GM21360 (cell line): Measurements from ENCODE around the gene CD96.
"Not testable (repeated sequence)": the region's sequence is repeated elsewhere in the genome, so short reads cannot be mapped to it uniquely, and the experiment has no call there.

ENCODE experiments used
- ATAC-seq: cut with Tn5 transposase; IDR thresholded peaks from one replicate; pipeline ENCODE4 v1.9.1; 2021; ENCODE audit warnings: mild to moderate bottlenecking, moderate library complexity; ENCODE audit not compliant: unreplicated experiment

The CD96 gene

GRCh38 chr3:111668888-111669488 lies 127.0 kb downstream of the CD96 start:
- peak; percentile 61 for ATAC-seq

GRCh38 chr3:111669926-111670630 lies 128.1 kb downstream of the CD96 start:
- ATAC-seq = no peak

GRCh38 chr3:111672461-111672860 lies 130.5 kb downstream of the CD96 start:
- ATAC-seq = not testable (repeated sequence)

DNA sequence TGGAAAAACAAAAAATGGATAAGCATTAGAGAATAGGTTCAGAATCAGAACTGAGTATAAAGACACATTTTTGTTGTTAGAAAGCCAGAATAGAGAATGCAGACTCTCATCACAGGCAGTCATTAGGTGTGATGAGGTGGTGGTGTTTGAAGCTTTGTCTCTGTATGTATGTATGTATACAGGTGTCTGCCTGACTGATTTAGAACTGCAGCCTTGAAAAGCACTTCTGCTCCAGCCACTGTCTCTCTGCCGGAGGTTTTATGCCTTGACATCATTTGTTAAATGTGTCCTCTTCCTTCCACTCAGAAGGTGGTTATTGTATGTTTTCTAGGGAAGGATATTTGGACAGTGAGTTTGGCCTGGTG lies 133.8 kb downstream of the CD96 start:
- no peak for ATAC-seq

GRCh38 chr3:111676211-111677006 lies 134.4 kb downstream of the CD96 start:
- no peak for ATAC-seq

DNA sequence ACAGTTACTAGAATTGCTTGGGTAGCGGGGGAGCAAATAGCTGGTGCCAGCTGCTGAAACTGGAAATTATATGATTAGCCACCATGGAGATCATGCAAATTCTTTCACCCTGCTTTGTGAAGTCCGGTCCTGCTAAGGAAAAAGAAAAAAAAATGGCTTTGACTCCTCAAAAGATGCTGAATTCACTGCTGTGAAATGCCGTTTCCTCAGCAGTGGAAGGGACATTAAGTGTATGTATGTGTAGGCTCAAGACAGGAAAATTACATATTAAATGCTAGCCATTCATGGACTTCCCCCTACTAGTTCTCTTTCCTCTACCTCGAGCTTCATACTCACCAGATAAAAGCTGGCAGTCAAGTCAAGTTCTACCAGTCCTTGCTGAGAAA lies 135.0 kb downstream of the CD96 start:
- ATAC-seq = no peak

GRCh38 chr3:111681661-111682426 lies 139.8 kb downstream of the CD96 start:
- ATAC-seq = no peak

- ATAC-seq = no peak
Observed at GRCh38 chr3:111684640-111685039, 142.6 kb downstream of the CD96 start.

DNA sequence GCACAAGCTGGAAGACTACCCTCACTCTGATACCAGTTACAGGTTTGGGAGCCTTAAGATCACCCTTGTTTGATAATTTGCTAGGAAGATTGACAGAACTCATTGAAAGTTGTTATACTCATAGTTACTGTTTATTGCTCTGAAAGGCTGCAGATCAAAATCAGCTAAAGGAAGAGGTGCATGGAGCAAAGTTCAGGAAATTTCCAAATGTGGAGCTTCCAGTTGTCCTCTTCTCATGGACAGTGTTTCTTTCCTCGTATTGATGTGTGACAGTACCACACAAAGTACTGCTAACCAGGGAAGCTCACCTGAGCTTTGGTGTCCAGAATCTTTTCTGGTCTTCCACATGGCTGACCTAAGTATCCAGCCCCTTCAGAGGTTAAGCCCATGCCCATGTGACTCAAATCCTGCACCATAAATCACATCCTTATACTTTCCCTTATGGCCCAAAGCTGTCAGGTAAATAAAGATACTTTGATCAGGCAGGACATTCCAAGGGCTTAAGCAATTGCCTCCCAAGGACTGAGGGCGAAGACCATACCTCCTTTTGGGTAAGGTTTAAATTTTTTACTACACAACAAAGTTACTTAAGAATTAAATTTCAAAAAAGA lies 146.3 kb downstream of the CD96 start:
- no peak for ATAC-seq

DNA sequence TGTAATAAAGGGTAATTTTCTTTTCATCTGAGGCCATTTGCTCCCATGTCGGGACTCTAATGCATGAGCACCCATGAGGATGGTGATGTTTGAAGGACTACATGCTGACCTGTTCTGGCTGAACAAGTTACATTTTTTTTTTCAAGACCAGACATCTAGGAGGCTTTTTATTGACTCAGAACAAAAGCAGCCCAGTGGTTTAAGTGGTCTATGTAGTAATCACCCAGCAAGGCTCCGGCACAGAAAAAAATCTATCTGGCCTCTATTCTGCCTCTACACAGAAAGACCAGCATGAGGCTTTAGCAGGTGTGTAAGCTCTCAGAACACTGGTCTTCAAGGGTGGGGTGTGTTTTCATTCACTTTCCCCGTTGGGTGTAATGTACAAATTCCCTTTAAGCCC lies 148.2 kb downstream of the CD96 start:
- ATAC-seq = peak; percentile 93

- ATAC-seq = no peak
Observed at GRCh38 chr3:111691293-111691909, 149.4 kb downstream of the CD96 start.

DNA sequence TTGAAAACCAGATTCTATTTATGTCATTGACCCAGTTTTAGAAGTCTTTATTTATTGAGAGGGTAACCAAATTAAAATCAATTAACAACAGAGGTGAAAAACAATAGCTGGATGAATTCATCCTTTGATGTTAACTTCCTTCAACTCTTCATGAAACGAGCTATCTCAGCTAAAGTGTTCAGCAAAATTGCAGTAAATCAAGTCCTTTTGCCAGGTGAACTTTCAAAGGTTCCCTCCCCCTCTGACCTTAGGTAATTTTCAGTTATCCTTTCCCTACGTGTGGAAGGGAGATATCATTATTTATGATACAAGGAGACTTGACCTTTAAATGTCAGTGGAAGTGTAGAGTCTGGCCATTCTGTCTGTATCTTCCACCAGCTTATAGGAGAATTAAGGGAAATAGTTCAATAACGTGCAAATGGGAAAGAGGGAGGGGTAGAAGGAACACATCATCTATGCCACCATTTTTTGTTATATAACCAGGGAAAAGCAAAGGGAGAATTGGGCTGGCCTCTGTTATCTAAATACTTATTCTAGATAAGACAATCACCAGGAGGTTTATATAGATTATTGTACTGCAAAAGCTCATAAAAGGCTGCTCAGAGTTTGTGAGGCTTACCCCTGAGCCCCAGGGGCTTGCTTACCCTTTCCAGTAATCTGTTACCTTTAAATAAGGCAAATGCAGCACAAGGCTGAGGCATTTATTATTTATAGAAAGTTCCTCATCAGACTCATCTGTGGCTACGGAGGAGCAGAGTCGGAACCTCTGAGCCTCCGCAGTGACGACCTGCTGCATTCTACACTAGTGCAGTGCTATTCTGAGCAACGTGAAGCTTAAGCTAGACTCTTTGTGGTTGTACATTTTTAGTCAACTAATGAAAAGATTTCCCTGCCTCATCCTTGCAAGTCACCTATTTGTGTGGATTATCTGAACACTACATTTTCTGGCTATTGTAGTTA lies 150.9 kb downstream of the CD96 start:
- ATAC-seq = no peak

DNA sequence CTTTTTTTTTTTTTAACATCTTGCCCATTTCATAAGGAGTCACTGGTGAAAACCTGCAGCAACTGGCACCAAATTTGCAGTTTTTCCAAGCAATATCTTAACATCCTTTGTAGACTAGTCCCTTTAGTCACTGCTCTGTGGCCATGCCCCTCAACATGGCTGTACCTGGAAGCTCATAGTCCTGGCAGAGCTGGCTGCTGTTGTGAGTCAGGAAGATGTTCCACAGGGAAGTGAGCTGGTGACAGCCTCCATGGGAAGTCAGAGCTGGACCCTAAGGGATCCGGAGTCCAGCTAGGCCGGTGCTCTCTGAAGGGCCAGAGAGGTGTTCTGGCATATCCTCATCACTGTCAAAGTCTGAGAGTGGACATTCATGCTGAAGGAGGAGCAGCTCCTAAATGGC lies 152.5 kb downstream of the CD96 start:
- ATAC-seq = no peak

- ATAC-seq = no peak
Observed at GRCh38 chr3:111695636-111696117, 153.7 kb downstream of the CD96 start.

- ATAC-seq = peak; percentile 55
Observed at GRCh38 chr3:111700054-111700453, 158.1 kb downstream of the CD96 start.

DNA sequence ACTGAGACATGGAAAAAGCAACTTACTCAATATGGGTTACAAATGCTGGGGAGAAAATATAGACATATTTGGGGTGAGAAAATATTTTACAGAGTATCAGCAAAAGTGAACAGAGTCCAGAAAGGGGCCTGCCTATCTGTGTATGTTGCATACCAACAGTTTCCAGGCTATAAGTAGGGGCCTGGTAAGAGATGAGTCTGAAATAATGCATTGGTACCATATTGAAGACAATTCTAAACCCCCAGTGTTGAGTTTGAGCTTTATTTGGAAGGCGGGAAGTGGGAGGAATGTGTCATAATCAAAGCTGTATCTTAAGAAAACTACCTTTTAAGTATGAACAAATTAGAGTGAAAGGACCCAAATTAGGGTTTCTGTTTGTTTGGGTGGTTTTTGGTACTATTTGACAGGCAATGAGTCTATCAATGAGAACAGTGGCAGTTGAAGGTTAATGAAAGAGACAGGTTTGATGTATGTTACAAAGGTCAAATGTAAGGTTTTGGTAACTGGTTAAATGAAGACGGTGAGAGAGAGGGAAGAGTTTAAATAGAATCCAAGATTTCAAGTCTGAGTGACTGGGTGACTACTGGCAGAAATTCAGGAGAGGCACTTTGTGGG lies 159.4 kb downstream of the CD96 start:
- no peak for ATAC-seq
